GM12878 (cell line): ENCODE data around the gene SESTD1. TPM values are rescaled to one million over a fixed set of nuclear protein-coding genes. Genes with fewer than 3 reads are reported as not detected.

Experiments used
- ATAC-seq: fragments of 200-7000 bp; cut with Tn5 transposase; 3 replicates; pipeline ENCODE4 v1.9.1; 2020; ENCODE audit warnings: mild to moderate bottlenecking, moderate library complexity
- BruUV-seq: library from RNA; stranded (reverse); fragments of 400-500 nt; replicated peaks from 2 replicates; lab custom pipeline; 2021; lab: Mats Ljungman, UMichigan
- CTCF ChIA-PET: fragments of 300-600 bp; sonication (Branson Sonifier 250); formaldehyde crosslinking; extraction: SDS; loops from one replicate; lab custom pipeline; 2021; ENCODE audit warnings: inconsistent platforms; lab: Yijun Ruan, JAX
- POLR2A ChIA-PET: fragments of 350-600 bp; formaldehyde crosslinking; extraction: SDS; loops from one replicate; lab custom pipeline; 2021; ENCODE audit warnings: inconsistent platforms; lab: Charles Lee
- RAD21 ChIA-PET: fragments of 300-600 bp; sonication (Branson Sonifier 250); formaldehyde crosslinking; loops from one replicate; lab custom pipeline; 2023; ENCODE audit warnings: antibody characterized with exemption; ENCODE audit not compliant: unreplicated experiment; lab: Charles Lee
- SMC1A ChIA-PET: fragments of 300-600 bp; sonication (Branson Sonifier 250); formaldehyde crosslinking; loops from one replicate; lab custom pipeline; 2023; ENCODE audit not compliant: unreplicated experiment, uncharacterized antibody; lab: Charles Lee
- DNase-seq: peaks from one replicate; pipeline ENCODE4 v3.0.0-alpha.2; 2011; ENCODE audit warnings: low read depth, low spot score
- FAIRE-seq: peaks from 3 replicates; lab custom pipeline; 2011; peaks lifted over from hg19 to GRCh38; lab: Jason Lieb, UNC
- H2AFZ ChIP-seq: 2 replicates; pipeline ENCODE4 v1.6.0; 2011; ENCODE audit warnings: low read depth, low read length, control low read depth; ENCODE audit not compliant: control insufficient read depth
- H3K27ac ChIP-seq: 2 replicates; pipeline ENCODE4 v1.5.1; 2011; ENCODE audit warnings: control low read depth; ENCODE audit not compliant: control insufficient read depth, insufficient read depth
- H3K27me3 ChIP-seq, 2 experiments: replicated peaks in 1 of 2; 2 replicates each; pipeline versions ENCODE4 v1.6.0 to v1.6.1; 2011; ENCODE audit warnings: low read length in 1 of 2; ENCODE audit not compliant: control insufficient read depth in 2 of 2, insufficient read depth in 2 of 2
- H3K36me3 ChIP-seq, 2 experiments: 2 replicates each; pipeline ENCODE4 v1.5.1; 2011; ENCODE audit warnings: low read length in 1 of 2; ENCODE audit not compliant: control insufficient read depth in 2 of 2, insufficient read depth in 2 of 2
- H3K4me1 ChIP-seq: 2 replicates; pipeline ENCODE4 v1.6.1; 2011; ENCODE audit warnings: mild to moderate bottlenecking, low read length, moderate library complexity, mixed read lengths; ENCODE audit not compliant: control insufficient read depth, insufficient read depth
- H3K4me2 ChIP-seq: 2 replicates; pipeline ENCODE4 v1.6.0; 2011; ENCODE audit warnings: control low read depth; ENCODE audit not compliant: control insufficient read depth, insufficient read depth
- H3K4me3 ChIP-seq: fragments of 200-600 bp; sonication (generic); 2 replicates; pipeline ENCODE4 v1.5.1; 2016
- H3K79me2 ChIP-seq: 2 replicates; pipeline ENCODE4 v1.6.0; 2011; ENCODE audit warnings: low read length; ENCODE audit not compliant: control insufficient read depth, insufficient read depth
- H3K9ac ChIP-seq: 2 replicates; pipeline ENCODE4 v1.8.0; 2011; ENCODE audit warnings: low read length, control low read depth, mixed read lengths; ENCODE audit not compliant: control insufficient read depth, insufficient read depth
- H3K9me3 ChIP-seq: replicated peaks from 3 replicates; pipeline ENCODE4 v1.5.1; 2011; ENCODE audit warnings: mild to moderate bottlenecking, low read length; ENCODE audit not compliant: control insufficient read depth, insufficient read depth
- H4K20me1 ChIP-seq: 2 replicates; pipeline ENCODE4 v1.6.0; 2011; ENCODE audit not compliant: control insufficient read depth, insufficient read depth
- CBX5 ChIP-seq: sonication (generic); IDR thresholded peaks from 2 replicates; pipeline ENCODE4 v1.6.1; 2016; ENCODE audit warnings: low read depth, moderate library complexity, mild to moderate bottlenecking, inconsistent platforms
- CHD1 ChIP-seq: IDR thresholded peaks from 2 replicates; pipeline ENCODE4 v1.6.1; 2012; ENCODE audit warnings: low read depth, low read length, improper control_type of control experiment
- NR2C1 ChIP-seq: fragments of 450-650 bp; IDR thresholded peaks from 2 replicates; pipeline ENCODE4 v1.6.1; 2017; ENCODE audit warnings: antibody characterized with exemption, mild to moderate bottlenecking, moderate library complexity
- NR2F1 ChIP-seq: fragments of 450-650 bp; conservative IDR thresholded peaks from 2 replicates; pipeline ENCODE4 v1.6.1; 2017; ENCODE audit warnings: mild to moderate bottlenecking
- RELB ChIP-seq: fragments of 450-650 bp; IDR thresholded peaks from 2 replicates; pipeline ENCODE4 v1.6.1; 2017; ENCODE audit warnings: low read depth, mild to moderate bottlenecking, moderate library complexity
- SPI1 ChIP-seq: IDR thresholded peaks from 2 replicates; pipeline ENCODE4 v1.6.1; 2011; ENCODE audit warnings: low read depth, mild to moderate bottlenecking, low read length, moderate library complexity, borderline replicate concordance; ENCODE audit not compliant: insufficient read depth
- WGBS: methylation state at CpG from one replicate; pipeline ENCODE4 v1.1.6; 2016; ENCODE audit warnings: low lambda C conversion rate; ENCODE audit not compliant: insufficient replicate concordance, insufficient coverage; ENCODE audit errors: missing lambda C conversion rate; 5-methylcytosine and 5-hydroxymethylcytosine counted together
- in situ Hi-C: fragments of 300-500 bp; cut with MboI; formaldehyde crosslinking; loops from 9 replicates; pipeline ENCODE4 v1.14.3; 2018; ENCODE audit warnings: mixed read lengths
- intact Hi-C: fragments of 100-400 bp; cut with micrococcal nuclease; formaldehyde crosslinking; loops from one replicate; pipeline ENCODE4 v1.14.2; 2022; ENCODE audit not compliant: unreplicated experiment
- polyA plus RNA-seq, 11 experiments: library from polyadenylated mRNA; depleted of rRNA in 4 of 11; unstranded in 6 of 11; stranded (reverse) in 5 of 11; fragments of >200 nt; fragmentation: Nextera tagmentation in 4 of 11; fragmentation: Illumina TruSeq in 1 of 11; extraction: Ambion mirVana in 4 of 11; extraction: Trizol in 1 of 11; gene quantifications; 1 replicate in 1 of 11; 2 replicates in 10 of 11; pipeline versions ENCODE4 v1.2.1 to v1.2.3, GENCODE V29; 2011 to 2016; ENCODE audit warnings: inconsistent platforms in 2 of 11, missing spikeins in 2 of 11, low read depth in 1 of 11
- total RNA-seq, 4 experiments: library from RNA; depleted of rRNA in 3 of 4; stranded (reverse); fragments of >200 nt in 3 of 4; fragmentation: Illumina TruSeq in 1 of 4; extraction: Trizol in 1 of 4; gene quantifications; 2 replicates each; pipeline versions ENCODE4 v1.2.1 to v1.2.3, GENCODE V29; 2013 to 2021

SESTD1 gene
- total and polyA plus RNA-seq, 10 of the 15 experiments (the other 5 are each of a cell fraction or from before 2014, with no cell fraction given) = 4.4 to 22.7 (median 9.5) TPM

DNA sequence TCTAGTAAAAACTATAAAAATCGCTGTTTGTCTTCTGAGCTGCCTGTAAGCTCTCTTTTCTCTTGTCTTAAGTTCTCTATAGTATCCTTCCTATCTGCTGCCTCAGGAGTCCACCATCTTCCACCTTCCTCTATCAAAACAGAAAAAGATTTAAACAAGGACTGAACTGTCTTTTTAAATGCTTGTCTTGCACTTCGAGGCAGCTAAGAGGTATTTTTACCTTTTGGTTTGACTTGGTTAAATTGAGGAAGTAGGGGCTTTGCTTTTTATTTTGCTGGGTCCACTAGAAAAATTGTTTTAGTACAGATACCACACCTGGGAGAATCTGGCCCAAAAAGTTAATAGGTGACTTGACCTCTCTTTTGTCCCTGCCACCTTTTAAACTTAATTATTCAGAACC is 12.2 kb downstream of the SESTD1 start:
- no TSS peak for BruUV-seq
- Histone ChIP-seq H3K4me2 (peak overlapping the region; percentile 79), H3K36me3 (no peaks in the 10 kb centered on the region), H3K9me3 (peaks cover 2% of the 10 kb centered on the region), H3K27me3 (no peaks in the 10 kb centered on the region), H3K9ac (peak overlapping the region; percentile 34; the same call in 1 of the 2 replicates), H2AFZ (peak overlapping the region; percentile 55), H3K4me1 (peaks cover 42% of the 10 kb centered on the region), H3K27ac (peak overlapping the region; percentile 63), H3K4me3 (0 out of 2 replicates have a peak overlapping the region, but pooled peaks have one; percentile 18), H3K79me2 (peaks cover 18% of the 10 kb centered on the region), H4K20me1 (no peaks in the 10 kb centered on the region)
- in situ Hi-C loops = no loop called here
- RAD21 ChIA-PET = interaction anchor here (1.0 to 4.1 kb wide), 3 partner anchors 10 to 221 kb away, joined by 3 to 18 read pairs (median 10); no protein-coding TSS in a partner anchor
- no peak for FAIRE-seq
- TF ChIP-seq SPI1 = peak; percentile 52; the same call in 1 of the 2 replicates
- TF ChIP-seq NR2F1 = peak; percentile 45; the same call in 1 of the 2 replicates
- TF ChIP-seq RELB = peak; percentile 44; the same call in 1 of the 2 replicates
- no peak for TF ChIP-seq CHD1
- no peak for TF ChIP-seq CBX5
- TF ChIP-seq NR2C1 = 0 out of 2 replicates have a peak, but pooled peaks have one; percentile 3
- intact Hi-C loops = loop anchor here (10.0 kb wide), 1 partner anchor 728 kb away; no protein-coding TSS in a partner anchor
- CTCF ChIA-PET = interaction anchor here (0.6 to 4.9 kb wide), 5 partner anchors 11 to 27 kb away, joined by 3 to 30 read pairs (median 3); no protein-coding TSS in a partner anchor
- ATAC-seq = peak; percentile 41
- POLR2A ChIA-PET = interaction anchor here (0.9 to 1.3 kb wide), 2 partner anchors 8 to 10 kb away, joined by 3 to 10 read pairs; no protein-coding TSS in a partner anchor
- SMC1A ChIA-PET = interaction anchor here (0.8 to 4.4 kb wide), 10 partner anchors 10 to 101 kb away, joined by 3 to 24 read pairs (median 4); no protein-coding TSS in a partner anchor
- WGBS = 22% methylated on average over 2 of the region's 2 CpGs
- no peak for DNase-seq
